ENCODE results near the gene DYNLT4. TPM values are rescaled to one million over a fixed set of nuclear protein-coding genes. Genes with fewer than 3 reads are reported as not detected.
A peak's percentile ranks its signal among the peaks of the same experiment; 100 is the strongest.
"Not testable (repeated sequence)": the region's sequence is repeated elsewhere in the genome, so short reads cannot be mapped to it uniquely, and the experiment has no call there.

Gene DYNLT4
- polyA plus RNA-seq, 10 donors, result 0.29 to 0.65 (median 0.40) TPM; not detected in 4

DNA sequence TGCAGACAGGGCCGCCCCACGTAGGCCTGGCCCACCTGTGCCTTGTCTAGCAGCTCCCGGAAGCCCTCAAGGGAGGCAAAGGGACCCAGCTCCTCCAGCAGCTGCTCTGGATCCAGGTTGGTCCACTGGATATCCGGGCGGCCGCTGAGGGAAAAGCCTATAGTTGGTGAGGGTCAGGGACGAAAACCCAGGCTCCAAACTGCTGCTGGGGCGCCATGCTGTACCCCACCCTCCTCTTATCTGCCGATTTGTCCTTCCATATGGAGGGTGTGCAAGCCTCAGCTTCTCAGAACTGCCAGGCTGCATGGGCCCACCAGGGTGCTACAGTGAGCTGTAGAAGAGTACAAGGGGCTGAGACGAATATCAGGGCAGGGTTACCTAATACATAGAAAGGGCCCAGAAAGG lies 23.8 kb upstream of the DYNLT4 start:
- peak in 1 of 3 donors; percentile 21 for DNase-seq

DNA sequence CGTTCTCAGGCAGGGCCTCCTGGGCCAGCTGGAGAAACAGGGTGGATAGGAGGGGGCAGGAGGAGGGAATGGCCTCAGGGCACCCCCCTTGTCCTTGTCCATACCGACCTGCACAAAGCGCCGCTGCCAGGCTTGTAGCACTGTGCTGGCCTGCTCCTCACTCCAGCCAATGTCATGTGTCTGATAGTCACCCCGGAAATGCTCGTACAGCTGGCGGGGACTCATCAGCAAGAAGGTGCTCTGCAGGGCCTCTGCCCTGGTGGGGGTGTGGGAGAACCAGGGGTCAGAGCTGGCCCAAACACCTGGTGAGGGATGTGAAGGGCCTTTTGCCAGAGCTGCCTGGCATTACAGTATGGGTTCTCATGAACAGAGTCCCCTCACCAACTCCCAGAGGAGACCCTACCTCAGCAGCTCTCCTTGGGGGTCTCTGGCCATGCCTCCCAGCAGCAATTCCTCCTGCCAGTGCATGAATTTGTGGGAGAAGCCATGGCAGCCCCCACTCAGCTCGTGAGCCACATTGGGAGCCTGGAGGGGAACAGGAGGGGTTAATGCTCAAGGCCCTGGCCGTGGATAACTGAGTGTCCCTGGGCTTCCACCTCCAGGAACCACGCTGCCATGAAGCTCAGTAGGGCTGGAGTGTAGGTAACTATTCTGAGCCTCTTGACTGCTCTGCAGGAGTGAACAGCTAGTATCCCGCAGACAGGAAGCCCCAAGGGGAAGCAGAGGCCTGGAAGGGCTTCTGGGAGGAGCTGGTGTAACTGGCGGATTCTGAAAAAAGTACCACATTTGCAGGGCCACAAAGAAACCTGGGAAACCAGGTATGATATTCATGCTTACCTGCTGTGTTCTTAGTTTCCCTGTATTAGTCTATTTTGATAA lies 22.6 kb upstream of the DYNLT4 start:
- DNase-seq, result no peak

- DNase-seq, result no peak
These were observed 21.8 kb upstream of the DYNLT4 start for GRCh38 chr1:44828841-44829440.

DNA sequence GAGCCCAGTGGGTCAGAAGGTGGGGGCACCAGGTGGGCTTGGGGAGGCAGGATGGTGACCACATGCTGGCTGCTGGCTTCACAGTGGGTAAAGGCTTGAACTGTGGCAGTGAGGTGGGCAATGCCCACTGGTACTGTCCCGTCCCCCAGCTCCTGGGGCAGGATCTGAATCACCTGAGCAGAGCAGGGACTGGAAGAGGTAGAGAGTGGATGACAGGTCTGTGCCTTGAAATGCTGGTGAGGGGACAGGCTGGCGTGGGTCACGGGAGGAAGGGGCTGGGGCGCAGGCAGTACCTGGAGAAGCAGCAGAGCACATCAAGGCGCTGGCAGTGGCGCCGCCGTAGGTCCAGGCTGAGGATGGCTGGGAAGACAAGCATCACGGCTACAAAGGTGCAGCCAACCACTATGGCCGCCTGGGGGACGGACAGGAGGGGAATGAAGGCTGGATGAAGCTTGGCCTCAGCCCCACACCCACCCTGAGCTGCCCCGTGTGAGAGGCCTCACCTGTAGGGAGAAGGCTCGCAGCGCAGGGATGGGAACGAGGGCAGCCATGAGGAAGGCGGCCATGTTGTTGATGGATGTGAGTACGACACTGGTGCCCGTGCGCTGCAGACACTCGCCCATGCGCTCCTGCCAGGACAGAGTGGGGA lies 21.0 kb upstream of the DYNLT4 start:
- no peak for DNase-seq

- no peak for DNase-seq
These were observed 20.2 kb upstream of the DYNLT4 start for GRCh38 chr1:44827197-44828002.

DNA sequence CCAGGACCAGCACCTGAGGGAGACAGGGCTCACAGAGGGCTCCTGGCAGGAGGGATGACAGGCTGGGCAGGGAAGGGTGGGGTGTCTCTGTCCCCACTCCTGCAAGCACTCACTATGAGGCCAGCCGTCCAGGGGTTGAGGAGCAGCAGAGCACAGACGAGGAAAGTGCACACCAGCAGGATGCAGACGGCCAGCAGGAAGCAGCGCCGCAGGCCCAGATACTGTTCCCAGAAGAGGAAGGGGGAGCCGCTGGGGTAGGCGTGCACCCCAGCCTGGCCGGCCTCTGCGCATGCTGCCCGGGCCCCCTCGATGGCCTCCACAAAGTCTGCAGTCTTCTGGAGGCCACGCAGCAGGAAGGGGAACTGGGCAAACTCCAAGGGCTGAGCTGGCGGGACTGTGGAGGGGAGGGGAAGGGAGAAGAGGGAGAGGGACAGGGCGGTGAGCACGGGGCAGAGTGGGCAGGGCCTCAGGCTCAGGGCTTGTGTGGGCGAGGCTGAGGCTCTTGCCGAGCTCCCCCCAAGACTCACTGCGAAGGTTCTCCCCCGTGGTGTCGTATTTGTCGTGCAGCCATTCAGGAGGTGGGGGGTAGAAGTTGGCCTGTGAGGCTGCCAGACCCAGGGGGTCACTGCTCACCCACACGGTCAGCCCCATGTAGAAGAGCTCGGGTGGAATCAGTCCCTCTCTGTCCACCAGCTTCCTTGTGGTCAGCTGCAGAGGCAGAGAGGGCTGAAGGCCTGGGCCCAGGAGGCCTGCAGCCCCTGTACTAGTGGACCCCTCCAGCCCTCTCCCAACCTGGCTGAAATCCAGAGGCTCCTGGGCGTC lies 19.4 kb upstream of the DYNLT4 start:
- peak in 2 of 3 donors; percentile 73 to 92 for DNase-seq

DNA sequence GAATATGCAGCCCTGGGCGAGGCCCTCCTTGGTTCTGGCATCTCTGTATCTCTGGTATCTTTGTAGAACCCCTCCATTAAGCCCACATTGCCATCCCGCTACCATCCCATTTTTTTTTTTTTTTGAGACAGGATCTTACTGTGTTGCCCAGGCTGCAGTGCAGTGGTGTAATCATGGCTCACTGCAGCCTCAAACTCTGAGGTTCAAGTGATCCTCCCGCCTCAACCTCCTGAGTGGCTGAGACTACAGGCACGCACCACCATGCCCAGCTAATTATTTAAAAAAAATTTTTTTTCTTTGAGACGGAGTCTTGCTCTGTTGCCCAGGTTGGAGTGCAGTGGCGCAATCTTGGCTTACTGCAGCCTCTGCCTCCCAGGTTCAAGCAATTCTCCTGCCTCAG lies 17.2 kb upstream of the DYNLT4 start:
- DNase-seq, result not testable (repeated sequence)

- DNase-seq, result peak in 1 of 3 donors; percentile 17
These were observed 15.9 kb upstream of the DYNLT4 start for GRCh38 chr1:44822981-44823451.

GRCh38 chr1:44822131-44822701 lies 15.1 kb upstream of the DYNLT4 start:
- DNase-seq, result peak in 1 of 3 donors; percentile 6

- no peak for DNase-seq
These were observed 14.1 kb upstream of the DYNLT4 start for GRCh38 chr1:44821240-44821715.

GRCh38 chr1:44820328-44821239 lies 13.4 kb upstream of the DYNLT4 start:
- DNase-seq, result no peak

- peak; percentile 82 to 95 (median 94) for DNase-seq
These were observed 12.6 kb upstream of the DYNLT4 start for GRCh38 chr1:44819608-44820327.

DNA sequence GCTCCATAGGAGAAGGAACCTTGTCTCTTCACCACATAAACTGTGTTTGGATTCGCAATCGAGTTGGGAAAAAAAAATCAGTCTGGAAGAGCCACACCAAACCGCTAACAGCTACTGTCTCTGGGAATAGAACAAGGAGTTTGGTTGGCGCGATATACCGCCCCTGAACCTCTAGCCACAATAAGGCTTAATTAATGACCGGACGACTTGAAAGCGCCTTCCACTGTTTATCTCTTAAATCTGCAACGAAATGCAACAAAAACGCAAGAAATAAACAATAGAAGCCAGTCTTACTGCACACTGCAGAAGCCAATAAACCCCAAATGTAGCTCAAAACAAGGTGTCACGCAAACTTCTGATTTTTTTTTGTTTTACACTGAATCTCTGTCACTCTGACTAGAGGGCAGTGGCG lies 12.1 kb upstream of the DYNLT4 start:
- DNase-seq, result peak in 1 of 3 donors; percentile 76

GRCh38 chr1:44817771-44818495 lies 10.8 kb upstream of the DYNLT4 start:
- DNase-seq, result peak in 1 of 3 donors; percentile 7

GRCh38 chr1:44817307-44817706 lies 10.2 kb upstream of the DYNLT4 start:
- DNase-seq, result no peak

GRCh38 chr1:44815926-44816325 lies 8.8 kb upstream of the DYNLT4 start:
- DNase-seq, result not testable (repeated sequence)

DNA sequence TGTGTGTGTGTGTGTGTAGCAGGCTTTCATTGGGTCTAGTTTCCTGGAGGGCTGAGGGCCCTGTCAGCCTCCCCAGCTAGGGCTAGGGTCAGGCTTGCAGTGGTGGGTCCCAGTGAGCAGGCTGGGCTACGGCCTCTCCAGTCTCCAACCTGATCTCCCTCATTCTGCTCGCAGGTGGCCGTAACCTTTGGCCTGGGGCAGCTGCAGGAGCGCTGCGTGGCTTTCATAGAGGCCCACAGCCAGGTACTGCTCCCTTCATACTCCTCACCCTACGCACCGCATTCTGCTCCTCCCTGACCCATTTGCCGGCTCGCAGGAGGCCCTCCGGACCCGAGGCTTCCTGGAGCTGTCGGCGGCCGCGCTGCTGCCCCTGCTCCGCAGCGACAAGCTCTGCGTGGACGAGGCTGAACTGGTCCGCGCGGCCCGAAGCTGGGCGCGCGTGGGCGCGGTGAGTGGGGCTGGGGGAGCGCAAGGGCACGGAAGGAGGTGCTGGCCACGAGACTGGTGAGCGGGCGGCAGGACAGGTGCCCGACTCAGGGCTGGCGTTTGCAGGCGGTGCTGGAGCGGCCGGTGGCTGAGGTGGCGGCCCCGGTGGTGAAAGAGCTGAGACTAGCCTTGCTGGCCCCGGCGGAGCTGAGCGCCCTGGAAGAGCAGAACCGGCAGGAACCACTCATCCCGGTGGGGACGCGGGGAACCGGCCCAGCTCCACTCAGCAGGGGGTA lies 5.8 kb upstream of the DYNLT4 start:
- DNase-seq, result peak in 1 of 3 donors; percentile 74

Data from muscle of back (tissue), 11 donors.